Loucy (cell line): ENCODE measurements around the gene HYAL3.

Experiments
- CTCF ChIP-seq: fragments of 200-600 bp; sonication (generic); conservative IDR thresholded peaks from 2 replicates; pipeline ENCODE4 v1.5.1; 2014; ENCODE audit warnings: mild to moderate bottlenecking, antibody characterized with exemption, low read length
- EZH2phosphoT487 ChIP-seq: fragments of 200-600 bp; IDR thresholded peaks from 2 replicates; pipeline ENCODE4 v1.6.1; 2018; ENCODE audit warnings: antibody characterized with exemption, mild to moderate bottlenecking, moderate library complexity, borderline replicate concordance

- TF ChIP-seq CTCF (no peak), EZH2phosphoT487 (no peak)
Observed at GRCh38 chr3:50334339-50335075, 35.3 kb upstream of the HYAL3 start.
